Kidney (tissue), 14 donors: ENCODE data around the gene UGT2B11. TPM values are rescaled to one million over a fixed set of nuclear protein-coding genes. Genes with fewer than 3 reads are reported as not detected.
"Not testable (repeated sequence)": the region's sequence is repeated elsewhere in the genome, so short reads cannot be mapped to it uniquely, and the experiment has no call there.

ENCODE experiments used
- DNase-seq, 5 donors: peaks; one replicate each; pipeline ENCODE4 v3.0.0-alpha.2; 2013 to 2020
- FAIRE-seq: peaks from 2 replicates; lab custom pipeline; 2012; peaks lifted over from hg19 to GRCh38; lab: Jason Lieb, UNC
- H3K27ac ChIP-seq, 2 donors: one replicate each; pipeline ENCODE4 v1.7.0; 2013; ENCODE audit warnings: low read depth in 2 of 2, low read length in 2 of 2, inconsistent platforms in 1 of 2
- H3K27me3 ChIP-seq: one replicate; pipeline ENCODE4 v1.7.1; 2013; ENCODE audit warnings: low read length, inconsistent platforms; ENCODE audit not compliant: control insufficient read depth, insufficient read depth
- H3K36me3 ChIP-seq, 3 donors: one replicate each; pipeline versions ENCODE4 v1.7.0 to v1.7.1; 2013; ENCODE audit warnings: low read length in 3 of 3, control low read depth in 1 of 3, inconsistent platforms in 1 of 3; ENCODE audit not compliant: insufficient read depth in 3 of 3, control insufficient read depth in 2 of 3
- H3K4me1 ChIP-seq, 3 donors: one replicate each; pipeline versions ENCODE4 v1.7.0 to v1.7.1; 2013; ENCODE audit warnings: low read length in 3 of 3, inconsistent platforms in 1 of 3, low read depth in 1 of 3; ENCODE audit not compliant: control insufficient read depth in 2 of 3, insufficient read depth in 2 of 3
- H3K4me3 ChIP-seq, 3 donors: one replicate each; pipeline versions ENCODE4 v1.7.0 to v1.8.1; 2013; ENCODE audit warnings: low read length in 3 of 3, control low read depth in 1 of 3, inconsistent platforms in 1 of 3
- H3K9ac ChIP-seq, 3 donors: one replicate each; pipeline versions ENCODE4 v1.7.0 to v1.7.1; 2013; ENCODE audit warnings: low read length in 3 of 3, control low read depth in 1 of 3, inconsistent platforms in 1 of 3
- H3K9me3 ChIP-seq, 3 donors: one replicate each; pipeline versions ENCODE4 v1.7.0 to v1.7.1; 2013; ENCODE audit warnings: low read length in 3 of 3, control low read depth in 1 of 3, inconsistent platforms in 1 of 3; ENCODE audit not compliant: control insufficient read depth in 2 of 3, insufficient read depth in 1 of 3
- intact Hi-C: fragments of 100-400 bp; cut with DNase I; formaldehyde crosslinking; loops from one replicate; pipeline ENCODE4 v1.11.1; 2022
- polyA plus RNA-seq: library from polyadenylated mRNA; stranded (reverse); fragments of 350-450 nt; fragmentation: Illumina TruSeq; extraction: RNeasy Lipid Tissue Mini Kit (QIAGEN cat#74804); gene quantifications from one replicate; pipeline ENCODE4 v1.2.3, GENCODE V29; 2014; ENCODE audit warnings: low read depth, low replicate concordance; ENCODE audit not compliant: insufficient read depth
- total RNA-seq: library from RNA; stranded (reverse); fragmentation: NEBNext Ultra II Directional; extraction: Animal tissue kit (Norgen Biotek cat#: 25700); gene quantifications from one replicate; pipeline ENCODE4 v1.2.1, GENCODE V29; 2021
- TF ChIP-seq, protein P1 (sequence below): IDR thresholded peaks from 3 replicates; pipeline ENCODE4 v1.5.1; 2012; ENCODE audit warnings: mild to moderate bottlenecking, moderate library complexity, borderline replicate concordance; ENCODE audit not compliant: insufficient read depth; ENCODE audit errors: extremely low read depth
- donor health status: control.
- donor health status: control.
- donor health status: control.
- donor health status: control.
- donor health status: control.
- donor health status: DM: yes; HTN: yes; CAD: no.
- donor health status: Normal renal cell carcinoma (clear cell type).

Gene UGT2B11
- total and polyA plus RNA-seq, 2 donors from 2014 or later = not detected

DNA sequence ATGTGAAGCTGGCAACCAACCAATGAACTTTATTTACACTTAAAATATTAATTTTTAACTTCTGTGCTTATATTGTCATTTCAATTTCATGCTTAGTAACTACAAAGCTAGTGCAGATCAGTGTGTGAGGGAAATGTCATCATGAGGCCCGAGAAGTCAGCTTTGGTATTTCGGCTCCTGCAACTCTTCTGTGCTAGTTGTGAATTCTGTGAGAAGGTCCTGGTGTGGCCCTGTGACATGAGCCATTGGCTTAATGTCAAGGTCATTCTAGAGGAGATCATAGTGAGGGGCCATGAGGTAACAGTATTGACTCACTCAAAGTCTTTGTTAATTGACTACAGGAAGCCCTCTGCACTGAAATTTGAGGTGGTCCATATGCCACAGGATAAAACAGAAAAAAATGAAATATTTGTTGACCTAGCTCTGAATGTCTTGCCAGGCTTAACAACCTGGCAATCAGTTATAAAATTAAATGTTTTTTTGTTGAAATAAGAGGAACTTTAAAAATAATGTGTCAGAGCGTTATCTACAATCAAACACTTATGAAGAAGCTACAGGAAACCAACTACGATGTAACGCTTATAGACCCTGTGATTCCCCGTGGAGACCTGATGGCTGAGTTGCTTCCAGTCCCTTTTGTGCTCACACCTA lies 32.9 kb downstream of the UGT2B11 start:
- H3K36me3 ChIP-seq, H3K4me3 ChIP-seq, H3K4me1 ChIP-seq, intact Hi-C loops, H3K27me3 ChIP-seq, FAIRE-seq, H3K9me3 ChIP-seq, H3K9ac ChIP-seq, H3K27ac ChIP-seq, DNase-seq: not testable (repeated sequence)

DNA sequence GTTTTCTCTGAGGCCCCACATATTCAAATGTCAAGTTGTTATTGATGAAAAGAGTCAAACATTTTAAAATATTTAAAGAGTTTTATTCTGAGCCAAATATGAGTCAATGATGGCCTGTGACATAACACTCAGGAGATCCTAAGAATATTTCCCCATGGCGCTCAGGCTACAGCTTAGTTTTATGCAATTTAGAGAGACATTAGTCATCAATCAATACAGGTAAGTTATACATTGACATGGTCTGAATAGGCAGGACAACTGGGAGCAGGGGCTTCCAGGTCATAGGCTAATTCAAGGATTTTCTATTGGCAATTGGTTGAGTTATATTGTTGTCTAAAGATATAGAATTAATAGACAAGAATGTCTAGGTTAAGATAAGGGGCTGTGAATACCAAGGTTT lies 34.7 kb downstream of the UGT2B11 start:
- FAIRE-seq, intact Hi-C loops, H3K4me3 ChIP-seq, H3K4me1 ChIP-seq, H3K9me3 ChIP-seq, H3K36me3 ChIP-seq, H3K27me3 ChIP-seq, H3K27ac ChIP-seq, H3K9ac ChIP-seq, DNase-seq: not testable (repeated sequence)

DNA sequence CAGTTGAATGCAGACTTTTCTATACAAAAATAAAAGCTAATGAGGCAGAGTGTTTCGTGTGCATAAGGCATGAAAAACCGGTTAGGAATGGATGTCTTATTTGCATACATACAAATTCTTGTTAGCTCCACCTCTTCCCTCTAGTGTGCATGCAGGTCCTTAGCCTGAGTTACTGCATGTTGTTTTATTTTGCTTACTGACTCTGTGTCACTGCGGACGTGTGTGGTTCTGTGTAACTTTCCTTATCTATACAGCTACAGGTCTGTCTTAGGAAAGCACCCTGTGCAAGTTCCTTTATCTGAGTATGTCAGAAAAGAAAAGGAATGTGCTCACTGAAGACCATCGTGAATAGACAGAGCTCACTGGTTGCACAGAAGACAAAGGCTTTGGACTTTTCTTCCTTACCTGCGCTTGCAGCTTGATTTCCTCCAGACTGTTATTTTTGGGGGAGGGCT lies 35.8 kb downstream of the UGT2B11 start:
- H3K9ac ChIP-seq, H3K4me1 ChIP-seq, H3K4me3 ChIP-seq, H3K9me3 ChIP-seq, H3K36me3 ChIP-seq, DNase-seq, H3K27ac ChIP-seq, intact Hi-C loops, FAIRE-seq, H3K27me3 ChIP-seq: not testable (repeated sequence)

DNA sequence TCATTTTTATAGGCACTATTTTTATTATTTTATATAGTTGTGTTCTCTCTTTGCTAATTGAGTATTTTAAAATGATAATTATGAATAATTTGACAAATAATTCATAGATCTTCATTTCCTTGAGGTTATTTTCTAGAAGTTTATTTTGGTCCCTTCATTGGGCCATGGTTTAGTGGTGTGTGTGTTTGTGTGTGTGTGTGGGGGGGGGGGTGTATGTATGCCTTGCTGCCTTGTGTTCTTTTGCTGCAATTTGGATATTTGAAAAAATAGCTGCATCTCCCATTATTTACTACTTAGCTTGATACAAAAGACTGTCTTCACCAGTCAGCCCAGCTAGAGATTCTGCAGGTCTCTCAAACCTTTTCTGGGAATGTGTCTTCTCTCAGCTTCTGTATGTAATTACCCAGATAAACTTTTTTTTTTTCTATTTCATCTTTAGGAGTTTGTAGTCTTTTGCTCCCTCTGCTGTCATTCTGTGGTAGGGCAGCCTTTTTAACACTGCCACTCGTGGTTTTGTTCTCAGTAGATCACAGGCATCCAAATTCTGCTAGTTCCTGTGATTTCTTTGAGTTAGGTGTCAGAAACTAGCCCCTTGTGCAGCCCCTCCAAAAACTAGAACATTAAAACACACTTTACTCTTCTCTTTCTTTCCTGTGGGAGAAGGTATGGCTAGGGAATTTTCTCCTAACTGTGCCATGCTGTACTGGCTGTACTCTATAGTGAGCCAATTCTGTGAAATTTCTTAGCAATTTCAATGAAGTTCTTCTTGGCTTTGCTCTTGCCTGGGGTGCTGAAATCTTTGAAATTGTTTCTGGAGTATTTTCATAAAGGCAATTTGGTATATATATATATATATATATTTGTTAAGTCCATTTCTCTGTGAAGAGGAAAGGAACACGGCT lies 44.1 kb downstream of the UGT2B11 start:
- FAIRE-seq = peak; percentile 72
- H3K9me3 ChIP-seq, intact Hi-C loops, H3K4me3 ChIP-seq, H3K27me3 ChIP-seq, H3K4me1 ChIP-seq, H3K9ac ChIP-seq, H3K27ac ChIP-seq, H3K36me3 ChIP-seq: not testable (repeated sequence)
- TF ChIP-seq, protein P1, sequence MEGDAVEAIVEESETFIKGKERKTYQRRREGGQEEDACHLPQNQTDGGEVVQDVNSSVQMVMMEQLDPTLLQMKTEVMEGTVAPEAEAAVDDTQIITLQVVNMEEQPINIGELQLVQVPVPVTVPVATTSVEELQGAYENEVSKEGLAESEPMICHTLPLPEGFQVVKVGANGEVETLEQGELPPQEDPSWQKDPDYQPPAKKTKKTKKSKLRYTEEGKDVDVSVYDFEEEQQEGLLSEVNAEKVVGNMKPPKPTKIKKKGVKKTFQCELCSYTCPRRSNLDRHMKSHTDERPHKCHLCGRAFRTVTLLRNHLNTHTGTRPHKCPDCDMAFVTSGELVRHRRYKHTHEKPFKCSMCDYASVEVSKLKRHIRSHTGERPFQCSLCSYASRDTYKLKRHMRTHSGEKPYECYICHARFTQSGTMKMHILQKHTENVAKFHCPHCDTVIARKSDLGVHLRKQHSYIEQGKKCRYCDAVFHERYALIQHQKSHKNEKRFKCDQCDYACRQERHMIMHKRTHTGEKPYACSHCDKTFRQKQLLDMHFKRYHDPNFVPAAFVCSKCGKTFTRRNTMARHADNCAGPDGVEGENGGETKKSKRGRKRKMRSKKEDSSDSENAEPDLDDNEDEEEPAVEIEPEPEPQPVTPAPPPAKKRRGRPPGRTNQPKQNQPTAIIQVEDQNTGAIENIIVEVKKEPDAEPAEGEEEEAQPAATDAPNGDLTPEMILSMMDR = peak; percentile 54
- DNase-seq = peak in 4 of 5 donors; percentile 38 to 67 (median 52)

DNA sequence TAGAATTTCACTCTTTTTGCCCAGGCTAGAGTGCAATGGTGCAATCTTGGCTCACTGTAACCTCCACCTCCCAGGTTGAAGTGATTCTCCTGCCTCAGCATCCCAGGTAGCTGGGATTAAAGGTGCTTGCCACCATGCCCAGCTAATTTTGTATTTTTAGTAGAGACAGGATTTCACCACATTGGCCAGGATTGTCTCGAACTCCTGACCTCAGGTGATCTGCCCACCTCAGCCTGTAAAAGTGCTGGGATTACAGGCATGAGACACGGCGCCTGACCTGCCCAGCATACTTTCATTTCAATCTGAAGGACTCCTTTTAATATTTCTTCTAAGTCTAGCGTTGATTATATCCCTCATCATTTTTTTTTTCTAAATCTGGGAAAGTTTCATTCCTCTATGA lies 45.4 kb downstream of the UGT2B11 start:
- intact Hi-C loops, H3K36me3 ChIP-seq, H3K9me3 ChIP-seq, H3K4me1 ChIP-seq, H3K27me3 ChIP-seq, H3K9ac ChIP-seq, H3K27ac ChIP-seq, DNase-seq, FAIRE-seq: not testable (repeated sequence)
- H3K4me3 ChIP-seq = peak overlapping the region in 1 of 3 donors; percentile 44
